ENCODE measurements around the gene EFCAB12.

EFCAB12 gene

DNA sequence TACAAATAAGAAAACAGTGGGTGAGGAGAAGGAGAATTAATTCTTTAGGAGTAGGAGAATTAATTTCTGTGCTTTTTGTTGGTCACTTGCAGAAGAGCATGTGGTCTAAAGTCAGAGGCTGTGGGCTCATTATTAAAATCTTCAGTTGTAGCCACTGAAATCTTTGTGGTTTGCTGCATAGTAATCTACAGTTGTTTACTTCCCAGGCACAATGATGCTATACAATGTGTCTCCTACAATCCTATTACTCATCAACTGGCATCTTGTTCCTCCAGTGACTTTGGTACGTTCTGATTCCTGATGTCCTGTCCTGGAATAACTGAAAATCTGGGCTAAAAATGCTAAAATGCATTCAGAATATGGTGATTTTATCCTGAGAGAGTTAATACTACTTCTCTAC lies 32.6 kb upstream of the EFCAB12 start:
- TF ChIP-seq ZFX (IDR thresholded peaks at IDR 0.05), result no peak
- TF ChIP-seq, protein P1, sequence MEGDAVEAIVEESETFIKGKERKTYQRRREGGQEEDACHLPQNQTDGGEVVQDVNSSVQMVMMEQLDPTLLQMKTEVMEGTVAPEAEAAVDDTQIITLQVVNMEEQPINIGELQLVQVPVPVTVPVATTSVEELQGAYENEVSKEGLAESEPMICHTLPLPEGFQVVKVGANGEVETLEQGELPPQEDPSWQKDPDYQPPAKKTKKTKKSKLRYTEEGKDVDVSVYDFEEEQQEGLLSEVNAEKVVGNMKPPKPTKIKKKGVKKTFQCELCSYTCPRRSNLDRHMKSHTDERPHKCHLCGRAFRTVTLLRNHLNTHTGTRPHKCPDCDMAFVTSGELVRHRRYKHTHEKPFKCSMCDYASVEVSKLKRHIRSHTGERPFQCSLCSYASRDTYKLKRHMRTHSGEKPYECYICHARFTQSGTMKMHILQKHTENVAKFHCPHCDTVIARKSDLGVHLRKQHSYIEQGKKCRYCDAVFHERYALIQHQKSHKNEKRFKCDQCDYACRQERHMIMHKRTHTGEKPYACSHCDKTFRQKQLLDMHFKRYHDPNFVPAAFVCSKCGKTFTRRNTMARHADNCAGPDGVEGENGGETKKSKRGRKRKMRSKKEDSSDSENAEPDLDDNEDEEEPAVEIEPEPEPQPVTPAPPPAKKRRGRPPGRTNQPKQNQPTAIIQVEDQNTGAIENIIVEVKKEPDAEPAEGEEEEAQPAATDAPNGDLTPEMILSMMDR (conservative IDR thresholded peaks at IDR 0.05), result no peak
- H3K27ac ChIP-seq, result no peak overlapping the region

DNA sequence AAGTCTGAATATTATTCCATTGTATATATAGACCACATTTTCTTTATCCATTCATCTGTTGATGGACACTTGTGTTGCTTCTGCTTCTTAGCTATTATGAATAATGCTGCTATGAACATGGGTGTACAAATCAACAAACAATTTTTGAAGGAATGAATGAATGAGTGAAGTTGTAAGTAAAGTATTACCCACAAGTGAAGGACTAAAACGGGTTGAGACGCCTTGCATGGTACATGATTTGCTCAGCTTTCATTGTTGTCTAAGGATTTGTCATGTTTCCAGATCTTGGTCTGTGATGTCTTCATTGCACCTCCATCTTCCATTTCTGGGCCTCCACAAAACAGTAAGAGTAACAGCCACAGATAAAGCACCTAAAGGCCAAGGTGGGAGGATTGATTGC lies 32.1 kb upstream of the EFCAB12 start:
- TF ChIP-seq ZFX (IDR thresholded peaks at IDR 0.05), result no peak
- TF ChIP-seq, protein P1 (conservative IDR thresholded peaks at IDR 0.05), result no peak
- no peak overlapping the region for H3K27ac ChIP-seq

DNA sequence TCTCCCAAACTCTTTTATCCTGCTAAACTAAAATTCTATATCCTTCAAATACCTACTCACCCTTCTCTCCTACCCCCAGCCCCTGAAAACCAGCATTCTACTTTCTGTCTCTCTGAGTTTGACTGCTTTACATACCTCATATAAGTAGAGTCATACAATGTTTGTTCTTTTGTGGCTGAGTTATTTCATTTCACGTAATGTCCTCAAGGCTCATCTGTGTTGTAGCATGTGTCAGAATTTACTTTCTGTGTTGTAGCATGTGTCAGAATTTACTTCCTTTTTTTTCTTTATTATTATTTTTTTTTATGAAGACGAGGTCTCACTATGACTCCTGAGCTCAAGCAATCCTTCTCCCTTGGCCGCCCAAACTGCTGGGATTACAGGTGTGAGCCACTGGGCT lies 31.7 kb upstream of the EFCAB12 start:
- TF ChIP-seq, protein P1 (conservative IDR thresholded peaks at IDR 0.05), result no peak
- no peak for TF ChIP-seq ZFX (IDR thresholded peaks at IDR 0.05)
- H3K27ac ChIP-seq, result no peak overlapping the region

DNA sequence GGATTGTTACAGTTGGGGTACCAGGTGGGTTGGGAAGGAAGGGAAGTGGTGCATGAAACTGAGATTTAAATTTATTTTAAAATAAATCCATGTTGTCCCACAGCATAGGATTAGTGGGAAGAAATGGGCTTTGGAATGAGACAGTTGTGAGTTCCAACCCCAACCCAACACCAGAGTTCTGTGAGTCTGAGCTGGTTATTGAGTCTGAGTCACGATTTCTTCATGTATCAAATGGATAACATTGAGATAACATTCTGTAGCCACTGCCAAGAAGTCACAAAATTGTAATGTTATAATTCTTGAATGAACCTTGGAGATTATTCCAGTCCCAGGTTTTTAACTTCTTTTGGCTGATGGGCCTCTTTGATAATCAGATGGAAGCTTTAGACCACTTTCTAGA lies 25.3 kb upstream of the EFCAB12 start:
- no peak for TF ChIP-seq ZFX (IDR thresholded peaks at IDR 0.05)
- TF ChIP-seq, protein P1 (conservative IDR thresholded peaks at IDR 0.05), result no peak
- no peak overlapping the region for H3K27ac ChIP-seq

DNA sequence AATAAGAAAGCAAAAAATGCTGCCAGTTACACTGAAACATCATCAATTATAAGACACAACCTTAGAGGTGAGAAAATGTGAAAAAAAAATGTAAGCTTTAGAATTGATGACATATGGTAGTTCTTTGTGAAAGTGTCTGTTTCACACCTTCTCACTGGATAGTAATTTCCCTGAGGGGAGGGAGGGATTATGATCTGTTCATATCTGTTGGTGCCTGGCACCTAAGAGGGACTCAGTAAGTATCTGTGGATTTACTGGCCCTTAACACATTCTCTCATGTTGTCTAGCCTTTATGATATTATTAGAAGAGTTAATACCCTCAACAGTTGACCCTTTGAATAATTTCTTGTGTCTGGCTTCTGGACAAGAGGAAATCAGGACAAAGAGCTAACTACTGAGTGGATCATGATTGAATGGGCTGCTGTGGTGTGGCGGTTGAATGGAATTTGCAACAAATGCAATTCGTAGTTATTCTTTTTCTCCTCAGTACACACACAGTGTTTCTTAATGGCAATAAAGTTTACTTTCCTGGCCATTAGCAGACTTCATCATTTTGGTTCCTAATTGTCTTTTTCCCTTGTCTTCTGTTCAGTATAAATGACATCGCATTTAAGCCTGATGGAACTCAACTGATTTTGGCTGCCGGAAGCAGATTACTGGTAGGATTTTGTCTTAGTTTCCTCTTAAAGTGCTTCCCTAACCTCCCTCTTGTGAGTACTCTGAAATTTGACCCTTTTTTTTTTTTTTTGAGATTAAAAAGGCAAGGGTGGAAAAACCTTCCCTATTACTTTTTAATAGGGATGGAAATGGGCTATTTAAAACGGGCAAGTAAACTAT lies 21.1 kb upstream of the EFCAB12 start:
- TF ChIP-seq, protein P1 (conservative IDR thresholded peaks at IDR 0.05), result no peak
- no peak for TF ChIP-seq ZFX (IDR thresholded peaks at IDR 0.05)
- no peak overlapping the region for H3K27ac ChIP-seq

DNA sequence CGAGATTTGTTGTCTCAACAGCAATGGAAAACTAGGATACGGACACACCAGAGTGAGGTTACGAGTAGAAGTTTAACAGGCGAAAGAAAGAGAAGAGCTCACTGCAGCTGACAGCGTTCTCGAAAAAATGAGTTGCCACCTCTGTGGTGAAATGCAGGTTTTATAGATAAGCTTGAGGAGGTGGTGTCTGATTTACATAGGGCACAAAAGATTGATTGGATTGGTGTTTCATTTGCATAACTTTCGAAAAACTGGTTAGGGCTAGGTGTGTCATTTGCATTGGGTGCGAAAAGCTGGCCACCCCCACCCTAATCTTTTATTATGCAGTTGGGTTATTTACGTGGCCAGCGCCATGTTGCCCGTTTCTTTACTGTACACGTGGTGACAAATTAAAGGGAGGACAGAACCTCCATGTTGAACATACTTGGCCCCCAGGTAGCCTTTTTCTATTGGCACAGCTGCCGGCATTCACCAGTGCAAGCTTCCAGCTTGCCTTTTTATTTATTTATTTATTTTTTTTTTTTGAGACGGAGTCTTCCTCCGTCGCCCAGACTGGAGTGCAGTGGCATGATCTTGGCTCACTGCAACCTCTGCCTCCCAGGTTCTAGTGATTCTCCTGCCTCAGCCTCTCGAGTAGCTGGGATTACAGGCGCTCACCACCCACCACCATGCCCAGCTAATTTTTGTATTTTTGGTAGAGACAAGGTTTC lies 19.9 kb upstream of the EFCAB12 start:
- H3K27ac ChIP-seq, result no peak overlapping the region
- TF ChIP-seq ZFX (IDR thresholded peaks at IDR 0.05), result no peak
- TF ChIP-seq, protein P1 (conservative IDR thresholded peaks at IDR 0.05), result no peak

DNA sequence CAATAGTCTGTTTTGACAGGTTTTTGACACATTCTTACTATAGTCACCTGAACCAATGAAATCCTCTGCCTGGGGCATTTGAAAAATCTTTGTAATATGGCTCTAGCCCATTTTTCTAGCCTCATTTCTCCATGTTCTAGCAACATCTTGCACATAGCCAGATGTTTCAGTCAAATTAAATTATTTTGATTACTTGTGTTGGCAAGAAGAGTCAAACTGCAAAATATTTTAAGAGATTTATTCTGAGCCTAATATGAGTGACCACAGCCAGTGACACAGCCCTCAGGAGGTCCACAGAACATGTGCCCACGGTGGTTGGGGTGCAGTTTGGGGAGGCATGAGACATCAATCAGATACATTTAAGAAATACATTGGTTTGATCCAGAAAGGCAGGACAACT lies 18.5 kb upstream of the EFCAB12 start:
- H3K27ac ChIP-seq, result no peak overlapping the region
- no peak for TF ChIP-seq ZFX (IDR thresholded peaks at IDR 0.05)
- TF ChIP-seq, protein P1 (conservative IDR thresholded peaks at IDR 0.05), result no peak

All from C4-2B (cell line).